ENCODE measurements around the gene DLEC1.
"Not testable (repeated sequence)": the region's sequence is repeated elsewhere in the genome, so short reads cannot be mapped to it uniquely, and the experiment has no call there.

DLEC1 gene

DNA sequence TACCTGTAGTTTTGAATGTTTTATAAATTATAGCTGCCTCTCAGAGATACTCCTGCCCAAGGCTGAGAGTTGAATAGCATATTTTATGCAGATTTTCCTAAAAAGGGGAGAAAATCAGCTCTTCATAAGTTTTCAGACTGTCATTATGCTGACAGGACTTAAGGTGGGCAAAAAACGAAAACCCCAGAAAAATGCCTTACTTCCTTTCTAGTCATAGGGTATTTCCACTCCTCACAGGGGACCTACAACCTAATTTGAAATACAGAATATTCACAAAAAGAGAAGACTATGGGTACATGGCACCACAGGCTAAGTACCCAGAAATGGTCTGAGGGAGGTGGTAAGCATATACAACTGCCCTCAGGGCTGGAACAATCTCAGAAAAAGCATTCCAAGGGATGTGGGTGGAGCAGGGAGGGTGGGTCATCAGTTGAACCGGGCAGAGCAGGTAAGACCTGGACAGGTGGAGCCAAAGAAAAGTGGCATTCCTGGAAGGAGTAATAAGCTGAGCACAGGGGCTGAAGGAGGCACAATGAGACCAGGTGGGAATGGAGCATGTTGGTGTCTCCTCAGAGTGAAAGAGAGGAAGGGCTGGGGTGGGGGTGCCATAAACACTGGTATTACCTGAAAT lies 115.7 kb downstream of the DLEC1 start:
- no peak for DNase-seq (ENCODE audit: low spot score)

DNA sequence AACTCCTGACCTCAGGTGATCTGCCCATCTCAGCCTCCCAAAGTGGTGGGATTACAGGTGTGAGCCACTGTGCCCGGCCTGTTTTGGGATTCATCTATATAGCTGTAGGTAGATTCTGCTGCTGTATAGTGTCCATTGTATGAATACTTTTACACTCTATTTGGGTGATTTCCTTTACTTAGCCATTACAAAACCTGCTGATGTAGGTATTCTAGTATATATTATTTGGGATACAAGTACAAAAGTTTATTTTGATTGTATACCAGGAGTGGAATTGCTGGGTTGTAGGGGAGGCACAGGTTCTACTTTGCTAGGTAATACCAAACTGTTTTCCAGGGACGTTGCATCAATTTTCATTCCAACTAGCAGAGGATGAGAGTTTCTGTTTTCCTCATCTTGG lies 116.8 kb downstream of the DLEC1 start:
- no peak for DNase-seq (ENCODE audit: low spot score)

DNA sequence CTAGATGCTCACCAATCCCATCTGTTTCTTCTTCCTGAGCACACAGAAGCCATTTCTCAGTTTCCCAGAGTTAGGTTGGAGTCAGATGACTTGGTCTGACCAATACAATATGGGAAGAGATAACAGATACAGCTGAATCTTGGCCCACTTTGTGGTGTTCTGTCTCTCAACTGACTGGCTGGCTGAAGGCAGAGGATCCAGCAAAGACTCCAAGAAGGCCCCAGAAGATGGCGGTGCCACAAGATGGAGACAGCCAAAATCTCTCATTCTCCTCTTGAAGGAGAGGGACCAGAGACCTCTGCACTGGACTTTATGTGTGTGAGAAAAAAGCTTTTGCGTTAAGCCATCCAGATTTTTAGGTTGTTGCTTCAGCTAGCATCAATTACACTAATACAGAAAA lies 118.1 kb downstream of the DLEC1 start:
- DNase-seq (ENCODE audit: low spot score) = no peak

DNA sequence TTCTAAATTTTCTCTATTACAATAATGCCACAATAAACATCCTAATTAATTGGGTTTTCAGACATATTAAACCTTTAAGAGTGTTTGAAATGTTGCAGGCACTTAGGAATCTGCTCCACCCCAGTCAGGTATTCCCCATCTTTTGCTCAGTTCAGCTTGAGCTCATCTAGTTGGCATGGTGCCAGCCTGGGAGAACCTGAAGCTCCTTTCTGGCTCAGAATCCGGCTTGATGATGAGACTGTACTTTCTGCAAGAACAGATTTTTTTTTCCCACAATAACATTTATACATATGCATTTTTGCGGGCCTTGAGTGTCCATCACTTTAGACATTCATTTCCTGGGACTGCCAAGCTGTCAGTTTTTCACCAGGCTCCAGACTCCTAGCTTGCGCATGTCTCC lies 118.6 kb downstream of the DLEC1 start:
- no peak for DNase-seq (ENCODE audit: low spot score)

DNA sequence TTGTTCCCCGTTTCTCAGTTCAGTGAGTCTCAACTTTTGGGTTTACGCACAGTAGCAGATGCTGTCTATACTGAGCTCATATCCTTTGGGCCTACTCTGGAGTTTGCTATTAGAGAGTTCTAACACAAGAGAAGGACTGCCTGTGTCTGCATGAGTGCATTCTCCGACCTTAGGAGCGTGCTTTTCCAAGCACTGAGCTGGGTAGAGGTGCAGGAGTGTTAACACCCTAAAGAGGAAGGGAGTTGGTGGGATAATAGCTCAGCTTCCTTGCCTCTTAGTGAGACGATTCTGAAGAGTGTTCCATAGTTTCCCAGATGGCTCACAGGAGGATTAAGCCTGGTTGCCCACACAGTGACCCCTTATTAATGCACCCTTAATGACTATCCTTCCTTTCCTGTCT lies 119.5 kb downstream of the DLEC1 start:
- DNase-seq (ENCODE audit: low spot score) = no peak

DNA sequence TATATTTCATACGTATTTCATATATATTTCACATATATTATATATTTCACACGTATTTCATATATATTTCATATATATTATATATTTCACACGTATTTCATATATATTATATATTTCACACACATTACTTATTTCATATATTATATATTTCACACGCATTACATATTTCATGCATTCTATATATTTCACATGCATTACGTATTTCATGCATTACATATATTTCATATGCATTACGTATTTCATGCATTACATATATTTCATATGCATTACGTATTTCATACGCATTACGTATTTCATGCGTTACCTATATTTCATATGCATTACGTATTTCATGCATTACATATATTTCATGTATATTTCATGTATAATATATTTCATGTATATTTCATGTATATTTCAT lies 121.7 kb downstream of the DLEC1 start:
- not testable (repeated sequence) for DNase-seq (ENCODE audit: low spot score)

DNA sequence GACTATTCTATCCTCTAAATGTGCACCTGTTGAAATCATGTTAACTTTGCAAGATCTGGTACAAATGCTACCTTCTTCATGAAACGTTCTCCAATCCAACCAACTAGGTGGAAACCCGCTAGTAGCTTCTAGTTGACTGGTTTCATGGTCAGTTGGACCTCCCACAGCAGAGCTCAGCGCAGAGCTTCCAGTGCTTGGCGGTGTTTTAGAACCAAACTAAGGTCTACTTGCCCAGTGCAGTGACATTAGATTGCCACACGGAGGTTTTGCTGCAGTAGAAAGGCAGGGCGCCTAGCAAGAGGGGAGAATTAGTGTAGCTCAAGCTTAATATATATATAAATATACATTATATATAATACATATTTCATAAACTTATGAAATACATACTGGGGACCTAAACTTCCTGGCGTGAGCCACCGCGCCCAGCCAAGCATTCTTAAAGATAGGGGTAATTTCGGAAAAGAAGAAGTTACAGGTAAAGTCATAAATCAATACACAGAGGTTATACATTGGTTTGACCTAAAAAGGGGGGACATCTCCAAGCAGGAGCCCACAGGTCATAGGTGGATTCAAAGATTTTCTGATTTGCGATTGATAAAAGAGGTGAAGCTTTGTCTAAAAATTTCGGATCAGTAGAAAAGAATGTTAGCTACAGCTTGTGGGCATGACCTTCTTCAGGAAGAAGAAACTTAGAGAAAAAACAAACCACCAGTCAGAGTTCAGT lies 124.3 kb downstream of the DLEC1 start:
- DNase-seq (ENCODE audit: low spot score) = no peak

DNA sequence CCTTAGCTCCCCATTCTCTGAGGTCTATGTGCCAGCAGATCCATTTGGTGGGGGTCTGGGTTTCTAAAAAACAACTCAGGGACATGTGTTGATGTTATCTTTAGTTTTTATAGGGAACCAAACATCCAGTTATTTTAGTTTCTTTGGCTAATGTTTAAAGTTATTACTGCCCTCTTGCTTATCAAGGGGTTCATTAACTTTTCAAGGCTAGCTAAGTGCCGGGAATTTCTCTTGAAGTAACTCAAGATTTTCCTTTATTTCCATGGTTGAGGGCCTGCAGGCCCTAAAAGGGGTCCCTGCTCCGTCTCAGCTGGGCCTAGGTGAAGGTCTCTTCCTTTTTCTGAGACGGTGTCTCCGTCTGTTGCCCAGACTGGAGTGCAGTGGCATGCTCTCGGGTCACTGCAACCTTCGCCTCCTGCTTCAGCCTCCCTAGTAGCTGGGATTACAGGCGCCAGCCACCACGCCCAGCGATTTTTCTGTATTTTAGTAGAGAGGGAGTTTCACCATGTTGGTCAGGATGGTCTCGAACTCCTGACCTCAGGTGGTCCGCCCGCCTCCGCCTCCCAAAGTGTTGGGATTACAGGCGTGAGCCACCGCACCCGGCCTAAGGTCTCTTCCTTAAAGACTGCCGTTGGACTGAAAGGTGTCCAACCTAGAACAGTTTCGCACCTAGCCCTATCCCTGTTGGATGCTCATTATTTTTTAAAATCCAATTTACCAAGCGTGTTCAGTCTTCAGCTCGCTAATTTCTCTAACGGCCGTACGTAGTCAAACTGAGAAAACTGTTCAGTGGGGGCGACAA lies 125.0 kb downstream of the DLEC1 start:
- no peak for DNase-seq (ENCODE audit: low spot score)

DNA sequence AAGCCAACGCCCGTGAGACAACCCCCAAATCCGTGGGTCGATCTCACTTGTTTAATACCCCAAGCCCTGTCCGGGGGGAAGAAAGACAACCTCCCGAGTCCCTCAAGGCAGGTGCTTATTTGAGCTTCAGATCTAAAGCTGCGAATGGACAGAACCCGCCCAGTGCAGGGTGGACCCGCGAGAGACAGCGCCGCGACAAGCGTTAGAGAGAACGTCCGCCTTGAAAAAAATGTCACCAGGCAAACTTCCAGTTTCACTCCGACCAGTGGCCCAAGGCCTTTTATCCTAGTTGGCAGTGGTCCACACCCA lies 125.6 kb downstream of the DLEC1 start:
- no peak for DNase-seq (ENCODE audit: low spot score)

DNA sequence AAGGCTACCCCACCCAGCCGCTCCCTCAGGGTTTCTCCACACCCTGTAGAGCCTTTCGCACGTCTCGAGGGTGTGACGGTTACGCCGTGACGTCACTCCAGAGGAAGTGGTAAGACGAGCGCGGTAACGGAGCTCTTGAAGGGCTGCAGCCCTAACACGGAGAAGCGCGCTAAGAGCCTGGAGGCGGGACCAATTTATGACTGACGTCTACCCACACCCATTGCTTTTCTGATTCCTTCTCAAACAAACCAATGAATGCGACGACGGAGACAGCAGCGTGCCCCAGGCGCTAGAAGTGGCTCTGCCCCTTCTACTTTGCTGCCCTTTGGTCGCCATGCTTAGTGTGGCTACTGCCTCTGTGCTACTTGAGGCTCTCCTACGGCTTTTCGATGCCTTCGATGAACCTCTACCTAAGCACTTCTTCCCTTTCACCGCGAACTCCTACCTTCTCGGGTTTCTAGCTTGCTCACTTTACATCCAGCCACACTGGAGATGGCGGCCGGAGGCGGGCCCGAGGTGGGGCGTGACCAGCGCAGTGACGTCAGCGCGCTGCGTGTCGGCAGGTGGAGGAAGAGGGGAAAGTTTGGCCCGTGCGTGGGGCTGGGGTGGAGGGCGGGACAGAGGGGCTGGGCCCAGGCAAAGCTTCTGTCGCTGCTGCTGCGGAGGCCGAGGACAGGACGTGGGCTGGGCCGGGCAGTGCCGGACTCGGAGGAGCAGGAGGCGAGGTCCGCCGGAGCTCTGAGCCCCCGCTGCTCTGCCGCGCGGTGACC lies 126.1 kb downstream of the DLEC1 start, which contains the start of gene OXSR1:
Gene OXSR1 (plus strand): TSS at position 586 of the 770 bp plus-strand sequence. CDS start 340 bp downstream, outside the sequence.
- DNase-seq (ENCODE audit: low spot score) = peak; percentile 99

DNA sequence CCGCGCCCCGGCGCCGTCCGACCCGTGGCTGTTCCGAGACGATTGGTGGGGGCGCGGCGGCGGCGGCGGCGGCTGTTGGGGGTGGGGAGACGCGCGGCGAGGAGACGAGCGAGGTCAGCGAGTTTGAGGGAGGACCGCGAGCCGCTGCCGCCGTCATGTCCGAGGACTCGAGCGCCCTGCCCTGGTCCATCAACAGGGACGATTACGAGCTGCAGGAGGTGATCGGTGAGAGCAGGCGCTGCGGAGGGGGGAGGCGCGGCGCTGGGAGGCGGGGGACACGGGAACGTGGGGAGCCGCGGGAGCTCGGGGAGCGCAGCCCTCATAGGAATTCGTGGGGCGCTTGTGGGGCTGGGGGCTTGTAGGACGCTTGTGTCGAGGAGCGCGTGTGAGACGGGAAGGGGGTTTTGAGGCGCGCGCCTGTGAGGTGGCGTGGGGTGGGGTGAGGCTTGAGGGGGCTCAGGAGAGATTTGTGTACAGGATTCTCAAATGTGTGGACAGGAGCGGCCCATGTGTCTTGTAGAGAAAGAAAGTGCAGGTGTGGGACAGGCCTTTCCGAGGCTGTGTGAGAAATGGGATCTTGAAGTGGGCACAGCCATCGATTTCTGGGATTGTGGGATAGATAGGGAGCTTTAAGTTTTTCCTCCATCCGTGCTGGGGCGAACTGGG lies 126.8 kb downstream of the DLEC1 start:
- no peak for DNase-seq (ENCODE audit: low spot score)

DNA sequence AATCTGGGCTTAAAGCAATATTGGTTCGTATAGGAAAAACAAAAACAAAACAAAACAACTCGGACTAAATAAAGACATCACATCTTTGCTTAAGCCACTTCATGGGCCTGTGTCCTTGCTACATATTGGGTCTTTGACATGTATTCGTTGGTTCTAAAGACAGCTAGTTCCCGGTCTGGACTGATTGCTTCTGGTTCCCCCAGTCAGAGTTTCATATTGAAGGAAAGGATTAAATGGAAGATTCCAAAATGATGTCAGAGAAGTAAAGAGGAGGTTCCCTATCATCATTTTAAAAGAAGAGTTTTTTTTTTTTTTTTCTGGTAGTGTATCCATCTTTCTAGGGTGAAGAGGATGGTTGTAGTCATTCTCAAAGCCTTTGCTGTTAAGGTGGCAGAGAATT lies 128.6 kb downstream of the DLEC1 start:
- DNase-seq (ENCODE audit: low spot score) = no peak

DNA sequence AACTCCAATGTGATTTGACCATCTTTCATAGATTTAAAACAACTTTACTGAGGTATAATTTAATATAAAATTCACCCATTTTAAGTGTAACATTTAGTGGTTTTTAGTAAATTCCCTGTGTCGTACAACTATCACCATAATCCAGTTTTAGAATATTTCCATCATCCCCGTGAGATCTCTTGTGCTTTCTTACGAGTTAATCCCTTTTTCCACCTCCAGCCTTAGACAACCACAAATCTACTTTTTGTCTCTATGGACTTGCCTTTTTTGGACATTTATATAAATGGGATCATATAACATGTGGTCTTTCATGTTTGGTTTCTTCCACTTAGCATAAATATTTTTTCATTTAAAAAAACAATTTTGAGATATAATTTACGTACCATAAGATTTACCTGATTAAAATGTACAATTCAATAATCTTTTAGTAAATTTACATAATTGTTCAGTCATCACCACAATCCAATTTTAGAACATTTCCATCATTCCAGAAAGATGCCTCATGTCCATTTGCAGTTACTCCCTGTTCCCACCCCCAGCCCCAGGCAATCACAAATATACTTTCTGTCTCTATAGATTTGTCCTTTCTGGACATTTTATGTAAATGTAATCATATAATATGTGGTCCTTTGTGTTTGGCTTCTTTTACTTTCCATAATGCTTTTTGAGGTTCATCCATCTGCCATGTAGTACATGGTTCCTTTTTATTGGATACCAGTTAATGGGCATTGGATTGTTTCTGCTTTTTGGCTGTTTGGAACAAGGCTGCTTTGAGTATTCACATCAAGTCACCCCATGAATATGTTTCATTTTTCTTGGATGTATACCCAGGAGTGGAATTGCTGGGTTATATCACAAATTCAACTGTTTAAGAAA lies 129.4 kb downstream of the DLEC1 start:
- no peak for DNase-seq (ENCODE audit: low spot score)

DNA sequence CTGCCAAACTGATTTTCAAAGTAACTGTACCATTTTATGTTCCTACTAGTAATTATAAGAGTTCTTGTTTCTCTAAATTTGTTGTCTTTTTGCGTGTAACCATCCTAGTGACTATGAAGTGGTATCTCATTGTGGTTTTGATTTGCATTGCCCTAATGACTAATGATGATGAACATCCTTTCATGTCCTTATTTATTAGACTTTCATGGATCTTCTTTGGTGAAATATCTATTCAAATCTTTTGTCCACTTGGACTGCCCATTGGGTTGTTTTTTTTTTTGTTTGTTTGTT lies 130.0 kb downstream of the DLEC1 start:
- peak; percentile 27 for DNase-seq (ENCODE audit: low spot score)

DNA sequence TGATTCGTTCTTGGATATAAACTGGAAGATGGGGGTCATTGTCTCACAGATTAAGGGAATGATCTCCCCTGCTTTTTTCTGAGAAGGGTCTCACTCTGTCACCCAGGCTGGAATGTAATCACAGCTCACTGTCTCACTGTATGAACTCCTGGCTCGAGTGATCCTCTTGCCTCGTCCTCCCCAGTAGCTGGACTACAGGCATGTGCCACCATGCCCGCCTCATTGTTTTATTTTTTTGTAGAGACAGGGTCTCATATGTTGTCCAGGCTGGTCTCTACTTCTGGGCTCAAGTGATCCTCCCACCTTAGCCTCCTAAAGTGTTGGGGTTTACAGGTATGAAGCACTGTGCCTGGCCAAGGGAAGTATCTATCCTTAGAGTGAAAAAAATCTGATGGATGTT lies 131.7 kb downstream of the DLEC1 start:
- DNase-seq (ENCODE audit: low spot score) = no peak

DNA sequence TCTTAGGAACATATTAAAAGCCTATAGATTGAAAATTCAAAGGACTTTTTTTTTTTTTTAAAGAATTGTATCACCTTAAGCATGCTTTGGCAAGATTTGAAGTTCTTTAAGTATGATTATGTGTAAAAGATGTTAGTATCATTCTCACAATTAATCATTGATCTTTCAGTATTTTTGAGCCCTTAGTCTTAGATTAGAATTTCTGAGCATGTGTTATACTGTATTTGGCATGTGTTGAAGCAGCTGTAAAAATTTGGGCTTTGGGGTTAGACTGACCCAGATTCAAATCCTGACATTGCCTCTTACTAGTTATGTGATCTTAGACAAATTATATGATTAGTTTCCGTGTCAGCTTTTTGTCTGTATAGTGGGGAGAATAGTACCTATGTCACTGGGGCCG lies 132.6 kb downstream of the DLEC1 start:
- no peak for DNase-seq (ENCODE audit: low spot score)
